CD14-positive monocyte (primary cell): ENCODE results near the gene NTN3. TPM values are rescaled to one million over a fixed set of nuclear protein-coding genes. Genes with fewer than 3 reads are reported as not detected.

Experiments
- DNase-seq, 3 donors: peaks; one replicate each; pipeline ENCODE4 v3.0.0-alpha.2; 2011 to 2022
- H2AFZ ChIP-seq: 2 replicates; pipeline ENCODE4 v1.6.0; 2012; ENCODE audit warnings: mild to moderate bottlenecking, low read depth, low read length, inconsistent platforms; ENCODE audit not compliant: insufficient read depth, poor library complexity, severe bottlenecking
- H3K27ac ChIP-seq, 2 donors: 1 replicate in 1 of 2; 2 replicates in 1 of 2; pipeline ENCODE4 v1.5.1; 2012 to 2013; ENCODE audit warnings: low read length in 2 of 2, control low read depth in 1 of 2, inconsistent platforms in 1 of 2, low read depth in 1 of 2, mild to moderate bottlenecking in 1 of 2
- H3K27me3 ChIP-seq, 2 donors: one replicate each; pipeline versions ENCODE4 v1.6.0 to v1.6.1; 2011 to 2013; ENCODE audit warnings: low read length in 2 of 2; ENCODE audit not compliant: control insufficient read depth in 2 of 2, insufficient read depth in 2 of 2
- H3K36me3 ChIP-seq, 2 donors: replicated peaks in 1 of 2; 1 replicate in 1 of 2; 2 replicates in 1 of 2; pipeline versions ENCODE4 v1.5.1 to v1.6.1; 2012 to 2013; ENCODE audit warnings: low read length in 2 of 2, control low read depth in 1 of 2, inconsistent platforms in 1 of 2, mild to moderate bottlenecking in 1 of 2; ENCODE audit not compliant: insufficient read depth in 2 of 2, control insufficient read depth in 1 of 2
- H3K4me1 ChIP-seq, 2 donors: 1 replicate in 1 of 2; 2 replicates in 1 of 2; pipeline versions ENCODE4 v1.5.1 to v1.6.1; 2012 to 2013; ENCODE audit warnings: low read length in 2 of 2, control low read depth in 1 of 2, inconsistent platforms in 1 of 2, mild to moderate bottlenecking in 1 of 2, moderate library complexity in 1 of 2; ENCODE audit not compliant: insufficient read depth in 2 of 2, control insufficient read depth in 1 of 2
- H3K4me2 ChIP-seq: replicated peaks from 2 replicates; pipeline ENCODE3; 2012; ENCODE audit warnings: low read length, moderate library complexity, mild to moderate bottlenecking; ENCODE audit not compliant: poor library complexity, severe bottlenecking; ENCODE audit errors: extremely low read depth
- H3K4me3 ChIP-seq, 3 experiments: fragments of 200-600 bp in 1 of 3; sonication (generic) in 1 of 3; replicated peaks in 1 of 3; 1 replicate in 2 of 3; 2 replicates in 1 of 3; pipeline ENCODE4 v1.5.1; 2011 to 2013; ENCODE audit warnings: low read length in 3 of 3, mild to moderate bottlenecking in 3 of 3, control low read depth in 2 of 3, low read depth in 2 of 3, inconsistent platforms in 1 of 3, moderate library complexity in 1 of 3
- H3K79me2 ChIP-seq: 2 replicates; pipeline ENCODE4 v1.6.0; 2012; ENCODE audit warnings: mild to moderate bottlenecking, control low read depth, inconsistent platforms, low read length, moderate library complexity; ENCODE audit not compliant: insufficient read depth
- H3K9ac ChIP-seq: 2 replicates; pipeline ENCODE4 v1.6.0; 2017; ENCODE audit warnings: low read length, mild to moderate bottlenecking; ENCODE audit not compliant: insufficient read depth, poor library complexity, severe bottlenecking
- H3K9me3 ChIP-seq, 2 donors: replicated peaks in 1 of 2; 1 replicate in 1 of 2; 2 replicates in 1 of 2; pipeline versions ENCODE4 v1.5.1 to v1.6.1; 2012 to 2013; ENCODE audit warnings: low read length in 2 of 2, control low read depth in 1 of 2; ENCODE audit not compliant: control insufficient read depth in 1 of 2, insufficient read depth in 1 of 2
- H4K20me1 ChIP-seq: 2 replicates; pipeline ENCODE4 v1.6.0; 2012; ENCODE audit warnings: mild to moderate bottlenecking, low read length, control low read depth, moderate library complexity; ENCODE audit not compliant: insufficient read depth
- H3K27ac Mint-ChIP-seq, 7 donors: one replicate each; pipeline ENCODE4 v1.8.0; 2020; ENCODE audit warnings: mild to moderate bottlenecking in 7 of 7, mixed read lengths in 7 of 7, moderate library complexity in 6 of 7, inconsistent platforms in 2 of 7
- H3K27me3 Mint-ChIP-seq, 3 donors: one replicate each; pipeline ENCODE4 v1.8.0; 2021 to 2022; ENCODE audit warnings: low read depth in 3 of 3, mild to moderate bottlenecking in 3 of 3, mixed read lengths in 3 of 3, moderate library complexity in 3 of 3, inconsistent platforms in 1 of 3
- H3K36me3 Mint-ChIP-seq, 2 donors: one replicate each; pipeline ENCODE4 v1.8.0; 2020; ENCODE audit warnings: mixed read lengths in 2 of 2, inconsistent platforms in 1 of 2, mild to moderate bottlenecking in 1 of 2
- H3K4me1 Mint-ChIP-seq: one replicate; pipeline ENCODE4 v1.8.0; 2020; ENCODE audit warnings: mild to moderate bottlenecking, mixed read lengths
- H3K4me3 Mint-ChIP-seq, 2 donors: one replicate each; pipeline ENCODE4 v1.8.0; 2020; ENCODE audit warnings: mild to moderate bottlenecking in 2 of 2, mixed read lengths in 2 of 2, moderate library complexity in 1 of 2
- H3K9me3 Mint-ChIP-seq, 7 donors: one replicate each; pipeline ENCODE4 v1.8.0; 2020 to 2022; ENCODE audit warnings: mixed read lengths in 7 of 7, mild to moderate bottlenecking in 6 of 7, moderate library complexity in 6 of 7, inconsistent platforms in 2 of 7
- WGBS: methylation state at CpG from one replicate; pipeline ENCODE4 v1.1.5; 2013; ENCODE audit warnings: missing lambda C conversion rate; ENCODE audit not compliant: insufficient coverage; 5-methylcytosine and 5-hydroxymethylcytosine counted together
- intact Hi-C, 2 donors: fragments of 100-400 bp; cut with micrococcal nuclease; formaldehyde crosslinking; loops; one replicate each; pipeline versions ENCODE4 v1.15.0 to v1.15.1; 2023
- polyA plus RNA-seq, 3 donors: library from polyadenylated mRNA; depleted of rRNA in 1 of 3; unstranded in 2 of 3; stranded (reverse) in 1 of 3; fragments of 300-500 nt in 2 of 3; fragments of >200 nt in 1 of 3; fragmentation: Illumina TruSeq in 2 of 3; gene quantifications; 1 replicate in 2 of 3; 2 replicates in 1 of 3; pipeline ENCODE4 v1.2.3, GENCODE V29; 2012 to 2021
- TF ChIP-seq, protein P1 (sequence below): fragments of 200-600 bp; IDR thresholded peaks from one replicate; pipeline ENCODE4 v1.8.0; 2022; ENCODE audit warnings: antibody characterized with exemption, mild to moderate bottlenecking

Gene NTN3
- polyA plus RNA-seq, 3 donors: not detected

DNA sequence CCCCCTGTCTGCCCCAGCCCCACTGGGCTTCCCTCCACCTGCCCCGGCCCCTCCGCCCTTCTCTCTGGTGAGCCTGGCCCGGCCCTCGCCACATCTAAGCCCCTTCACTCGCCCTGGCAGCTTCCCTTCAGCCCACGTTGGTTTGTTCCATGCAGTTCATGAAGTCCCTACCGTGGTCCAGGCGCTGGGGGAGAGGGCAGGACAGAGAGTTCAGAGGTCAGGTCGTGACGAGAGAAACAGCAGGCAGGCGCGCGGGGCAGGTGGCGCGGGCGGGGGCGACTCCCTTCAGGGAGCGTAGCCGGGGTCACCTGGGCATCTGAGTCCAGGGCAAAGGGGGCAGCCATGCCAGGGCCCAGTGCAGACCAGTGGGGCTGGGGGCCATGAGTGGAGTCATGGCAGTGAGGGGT is 20.1 kb upstream of the NTN3 start:
- H3K4me3 Mint-ChIP-seq: no peak overlapping the region
- H3K4me2 ChIP-seq: no peak overlapping the region
- H3K27me3 Mint-ChIP-seq: no peaks in the 10 kb centered on the region
- H3K4me3 ChIP-seq: no peak overlapping the region
- TF ChIP-seq, protein P1, sequence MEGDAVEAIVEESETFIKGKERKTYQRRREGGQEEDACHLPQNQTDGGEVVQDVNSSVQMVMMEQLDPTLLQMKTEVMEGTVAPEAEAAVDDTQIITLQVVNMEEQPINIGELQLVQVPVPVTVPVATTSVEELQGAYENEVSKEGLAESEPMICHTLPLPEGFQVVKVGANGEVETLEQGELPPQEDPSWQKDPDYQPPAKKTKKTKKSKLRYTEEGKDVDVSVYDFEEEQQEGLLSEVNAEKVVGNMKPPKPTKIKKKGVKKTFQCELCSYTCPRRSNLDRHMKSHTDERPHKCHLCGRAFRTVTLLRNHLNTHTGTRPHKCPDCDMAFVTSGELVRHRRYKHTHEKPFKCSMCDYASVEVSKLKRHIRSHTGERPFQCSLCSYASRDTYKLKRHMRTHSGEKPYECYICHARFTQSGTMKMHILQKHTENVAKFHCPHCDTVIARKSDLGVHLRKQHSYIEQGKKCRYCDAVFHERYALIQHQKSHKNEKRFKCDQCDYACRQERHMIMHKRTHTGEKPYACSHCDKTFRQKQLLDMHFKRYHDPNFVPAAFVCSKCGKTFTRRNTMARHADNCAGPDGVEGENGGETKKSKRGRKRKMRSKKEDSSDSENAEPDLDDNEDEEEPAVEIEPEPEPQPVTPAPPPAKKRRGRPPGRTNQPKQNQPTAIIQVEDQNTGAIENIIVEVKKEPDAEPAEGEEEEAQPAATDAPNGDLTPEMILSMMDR: no peak
- H3K36me3 Mint-ChIP-seq: peaks cover 65 to 97% of the 10 kb centered on the region in 2 donors
- no peaks in the 10 kb centered on the region for H3K27me3 ChIP-seq
- H3K4me1 ChIP-seq: no peaks in the 10 kb centered on the region
- intact Hi-C loops: no loop called here
- H3K27ac Mint-ChIP-seq: no peak overlapping the region
- 96% methylated on average over 19 of the region's 19 CpGs for WGBS
- H3K9me3 Mint-ChIP-seq: no peaks in the 10 kb centered on the region
- H3K36me3 ChIP-seq: peaks cover 80 to 94% of the 10 kb centered on the region in 2 donors
- no peaks in the 10 kb centered on the region for H4K20me1 ChIP-seq
- no peak for DNase-seq
- peaks cover 8% of the 10 kb centered on the region for H3K79me2 ChIP-seq
- H3K4me1 Mint-ChIP-seq: no peaks in the 10 kb centered on the region
- no peak overlapping the region for H2AFZ ChIP-seq
- H3K27ac ChIP-seq: no peak overlapping the region
- no peak overlapping the region for H3K9ac ChIP-seq
- no peaks in the 10 kb centered on the region for H3K9me3 ChIP-seq

DNA sequence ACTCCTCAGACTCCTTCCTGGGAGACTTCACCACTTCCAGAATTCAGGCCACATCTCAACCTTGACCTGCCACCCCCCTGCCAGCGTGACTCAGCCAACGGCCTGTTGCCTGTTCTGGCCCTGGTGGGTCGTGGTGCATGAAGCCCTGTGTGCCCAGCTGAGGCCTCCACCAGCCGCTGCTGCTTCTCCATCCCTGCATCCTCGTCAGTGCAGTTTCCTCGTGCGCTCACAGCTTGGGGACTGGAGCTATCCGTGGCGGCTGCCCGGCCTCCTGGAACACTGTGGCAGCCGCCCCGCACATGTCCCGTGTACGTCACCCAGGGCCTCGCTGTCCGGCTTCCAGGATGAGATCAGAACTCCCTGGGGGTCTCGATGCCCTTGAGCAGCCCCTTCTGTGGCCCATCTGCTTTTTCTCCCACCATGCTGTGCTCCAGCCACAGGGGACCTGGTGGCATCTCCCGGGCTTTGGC is 19.2 kb upstream of the NTN3 start:
- Histone ChIP-seq H3K9ac (no peak overlapping the region), H3K27me3 (no peaks in the 10 kb centered on the region), H3K4me1 (no peaks in the 10 kb centered on the region), H3K27ac (no peak overlapping the region), H3K9me3 (no peaks in the 10 kb centered on the region), H4K20me1 (no peaks in the 10 kb centered on the region), H3K4me2 (no peak overlapping the region), H2AFZ (no peak overlapping the region), H3K79me2 (peaks cover 3% of the 10 kb centered on the region), H3K4me3 (no peak overlapping the region), H3K36me3 (peaks cover 80 to 94% of the 10 kb centered on the region in 2 donors)
- Mint-ChIP-seq H3K4me3 (no peak overlapping the region), H3K27ac (peak overlapping the region in 1 of 7 donors; percentile 54), H3K27me3 (no peaks in the 10 kb centered on the region), H3K4me1 (no peaks in the 10 kb centered on the region), H3K9me3 (no peaks in the 10 kb centered on the region), H3K36me3 (peaks cover 60 to 97% of the 10 kb centered on the region in 2 donors)
- TF ChIP-seq, protein P1: no peak
- 98% methylated on average over 17 of the region's 18 CpGs for WGBS
- intact Hi-C loops: no loop called here
- no peak for DNase-seq
